Endothelial cell of umbilical vein (primary cell): ENCODE results near the gene ACP2.

Experiments
- EZH2 ChIP-seq: IDR thresholded peaks from 2 replicates; pipeline ENCODE4 v1.6.1; 2012; ENCODE audit warnings: borderline replicate concordance, low read depth, mild to moderate bottlenecking, moderate library complexity, low read length, inconsistent platforms; ENCODE audit not compliant: severe bottlenecking
- FOS ChIP-seq: IDR thresholded peaks from 2 replicates; pipeline ENCODE4 v1.6.1; 2011; ENCODE audit warnings: mild to moderate bottlenecking, low read length, moderate library complexity, borderline replicate concordance; ENCODE audit not compliant: insufficient read depth
- GATA2 ChIP-seq: IDR thresholded peaks from 2 replicates; pipeline ENCODE4 v1.7.0; 2011; ENCODE audit warnings: low read depth, mild to moderate bottlenecking, moderate library complexity, mixed read lengths, low read length; ENCODE audit not compliant: insufficient read length, insufficient read depth
- JUN ChIP-seq: IDR thresholded peaks from 2 replicates; pipeline ENCODE4 v1.6.1; 2011; ENCODE audit warnings: borderline replicate concordance, low read depth; ENCODE audit not compliant: insufficient read length, insufficient read depth
- MAX ChIP-seq: IDR thresholded peaks from 2 replicates; pipeline ENCODE4 v1.6.1; 2011; ENCODE audit not compliant: insufficient read depth, insufficient read length
- MYC ChIP-seq: IDR thresholded peaks from one replicate; pipeline ENCODE4 v1.6.1; 2011; ENCODE audit warnings: mild to moderate bottlenecking, low read depth, low read length
- POLR2A ChIP-seq: IDR thresholded peaks from 2 replicates; pipeline ENCODE4 v1.6.1; 2012; ENCODE audit warnings: low read depth, mild to moderate bottlenecking, control low read depth, low read length
- POLR2AphosphoS5 ChIP-seq: IDR thresholded peaks from 2 replicates; pipeline ENCODE4 v1.6.1; 2012; ENCODE audit warnings: low read depth, mild to moderate bottlenecking, control low read depth, low read length, moderate library complexity; ENCODE audit not compliant: insufficient read depth
- TF ChIP-seq, protein P1 (sequence below), 2 donors: IDR thresholded peaks; 1 replicate in 1 of 2; 2 replicates in 1 of 2; pipeline ENCODE4 v1.5.1; 2011; ENCODE audit warnings: low read length in 2 of 2, mild to moderate bottlenecking in 2 of 2, moderate library complexity in 2 of 2, control low read depth in 1 of 2, inconsistent platforms in 1 of 2, low read depth in 1 of 2; ENCODE audit not compliant: insufficient read depth in 1 of 2; ENCODE audit errors: extremely low read depth in 1 of 2

GRCh38 chr11:47243454-47243853, 5.2 kb downstream of the ACP2 start:
- TF ChIP-seq GATA2 = no peak
- no peak for TF ChIP-seq POLR2A
- TF ChIP-seq, protein P1, sequence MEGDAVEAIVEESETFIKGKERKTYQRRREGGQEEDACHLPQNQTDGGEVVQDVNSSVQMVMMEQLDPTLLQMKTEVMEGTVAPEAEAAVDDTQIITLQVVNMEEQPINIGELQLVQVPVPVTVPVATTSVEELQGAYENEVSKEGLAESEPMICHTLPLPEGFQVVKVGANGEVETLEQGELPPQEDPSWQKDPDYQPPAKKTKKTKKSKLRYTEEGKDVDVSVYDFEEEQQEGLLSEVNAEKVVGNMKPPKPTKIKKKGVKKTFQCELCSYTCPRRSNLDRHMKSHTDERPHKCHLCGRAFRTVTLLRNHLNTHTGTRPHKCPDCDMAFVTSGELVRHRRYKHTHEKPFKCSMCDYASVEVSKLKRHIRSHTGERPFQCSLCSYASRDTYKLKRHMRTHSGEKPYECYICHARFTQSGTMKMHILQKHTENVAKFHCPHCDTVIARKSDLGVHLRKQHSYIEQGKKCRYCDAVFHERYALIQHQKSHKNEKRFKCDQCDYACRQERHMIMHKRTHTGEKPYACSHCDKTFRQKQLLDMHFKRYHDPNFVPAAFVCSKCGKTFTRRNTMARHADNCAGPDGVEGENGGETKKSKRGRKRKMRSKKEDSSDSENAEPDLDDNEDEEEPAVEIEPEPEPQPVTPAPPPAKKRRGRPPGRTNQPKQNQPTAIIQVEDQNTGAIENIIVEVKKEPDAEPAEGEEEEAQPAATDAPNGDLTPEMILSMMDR (IDR thresholded peaks at IDR 0.05; ENCODE audit: extremely low read depth in 1 of 2, insufficient read depth in 1 of 2, low read depth in 1 of 2, low read length in 2 of 2) = no peak
- TF ChIP-seq POLR2AphosphoS5 = no peak
- no peak for TF ChIP-seq MYC
- TF ChIP-seq FOS = no peak
- TF ChIP-seq MAX = no peak
- TF ChIP-seq JUN = no peak
- TF ChIP-seq EZH2 = no peak
